Measurements from ENCODE around the gene PHLPP1.

DNA sequence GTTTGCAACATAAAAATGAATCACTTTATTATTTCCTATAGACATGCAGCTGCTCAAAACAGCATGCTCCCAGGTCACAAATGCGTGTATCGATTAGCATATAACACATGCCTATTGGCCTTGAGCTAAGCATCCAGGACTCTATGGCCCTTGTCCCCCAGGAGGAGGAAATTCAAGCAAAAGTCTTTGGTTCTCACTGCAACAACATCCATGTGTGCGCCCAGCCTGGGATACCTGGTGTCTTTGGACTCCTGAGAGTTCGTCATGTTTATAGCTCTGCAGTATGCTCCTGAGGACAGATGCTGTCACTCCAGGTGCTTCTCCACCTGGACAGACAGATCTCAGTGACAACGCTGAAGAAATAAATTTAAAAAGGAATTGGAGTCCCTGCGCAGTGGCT, 284.6 kb downstream of the PHLPP1 start:
- TF ChIP-seq CTCF (IDR thresholded peaks at IDR 0.05) (no peak), POLR2A (IDR thresholded peaks at IDR 0.05) (no peak)
